Stimulated activated CD4-positive, alpha-beta T cell treated with anti-CD3 and anti-CD28 coated beads, Interleukin-15, amount 100 ng/mL, for 1 hour (primary cell): ENCODE data around the gene KAT7.
"Not testable (repeated sequence)": the region's sequence is repeated elsewhere in the genome, so short reads cannot be mapped to it uniquely, and the experiment has no call there.

Source experiments
- DNase-seq, 2 donors: peaks; one replicate each; pipeline ENCODE4 v3.0.0-alpha.2; 2020; ENCODE audit warnings: low read depth in 1 of 2, low spot score in 1 of 2

The KAT7 gene

DNA sequence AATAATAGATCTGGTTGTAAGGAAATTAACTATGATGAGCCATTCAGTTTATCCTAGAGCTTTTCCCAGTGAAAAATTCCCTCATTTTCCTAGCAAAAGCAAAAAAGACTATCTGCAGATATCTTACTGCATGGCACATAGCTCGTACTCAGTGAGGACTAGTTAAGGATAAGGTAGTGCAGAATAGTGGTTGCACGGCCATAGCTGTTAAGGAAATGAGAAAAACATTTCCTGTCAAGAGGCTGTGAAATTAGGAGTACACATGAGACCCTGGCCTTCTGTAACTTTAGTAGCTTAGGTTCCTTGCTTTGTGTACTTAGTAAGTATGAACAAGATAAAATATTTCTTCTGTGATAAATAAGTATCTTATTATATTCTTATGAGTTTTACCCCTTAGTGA lies 10.3 kb downstream of the KAT7 start:
- no peak for DNase-seq

DNA sequence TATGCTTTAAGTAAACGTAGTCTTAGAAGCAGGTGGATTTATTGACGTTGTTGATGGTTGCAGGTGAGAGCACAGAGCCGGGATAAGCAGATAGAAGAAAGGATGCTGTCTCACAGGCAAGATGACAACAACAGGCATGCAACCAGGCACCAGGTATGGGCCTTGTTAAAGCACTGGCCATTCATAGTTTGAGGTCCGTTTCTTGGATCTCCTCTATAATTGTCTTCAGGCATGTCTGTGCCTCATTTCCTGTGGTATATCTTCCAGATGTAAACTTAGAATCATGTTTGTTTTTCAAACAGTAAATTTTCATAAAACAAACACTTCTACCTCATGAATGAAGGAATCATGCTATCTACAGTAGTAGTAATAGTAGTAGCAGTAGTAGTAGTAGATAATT lies 20.6 kb downstream of the KAT7 start:
- no peak for DNase-seq

GRCh38 chr17:49814781-49815529 lies 26.5 kb downstream of the KAT7 start:
- DNase-seq: no peak

- DNase-seq: no peak
Measured at GRCh38 chr17:49815761-49816281, 27.3 kb downstream of the KAT7 start.

GRCh38 chr17:49817993-49818392 lies 29.5 kb downstream of the KAT7 start:
- peak in 1 of 2 donors; percentile 16 for DNase-seq

DNA sequence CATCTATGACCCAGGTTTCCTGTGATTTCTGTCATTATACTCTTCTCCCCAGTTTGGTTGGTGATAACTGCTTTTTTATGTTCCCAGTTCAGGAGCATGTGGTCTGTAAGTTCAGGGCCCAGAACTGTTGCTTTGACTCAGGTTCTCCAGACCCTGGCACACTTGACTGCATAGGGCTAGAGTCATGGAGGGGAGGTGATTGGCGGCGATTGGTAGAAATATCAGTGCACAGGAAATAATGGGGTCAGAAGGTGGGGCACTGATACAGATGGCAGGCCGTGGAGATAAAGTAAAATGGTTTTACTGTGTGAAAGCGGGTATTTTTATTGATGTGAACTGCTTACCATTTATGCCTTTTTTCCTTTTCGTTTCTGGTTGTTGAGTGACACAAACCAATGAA lies 30.7 kb downstream of the KAT7 start:
- no peak for DNase-seq

GRCh38 chr17:49819651-49820050 lies 31.2 kb downstream of the KAT7 start:
- DNase-seq: no peak

DNA sequence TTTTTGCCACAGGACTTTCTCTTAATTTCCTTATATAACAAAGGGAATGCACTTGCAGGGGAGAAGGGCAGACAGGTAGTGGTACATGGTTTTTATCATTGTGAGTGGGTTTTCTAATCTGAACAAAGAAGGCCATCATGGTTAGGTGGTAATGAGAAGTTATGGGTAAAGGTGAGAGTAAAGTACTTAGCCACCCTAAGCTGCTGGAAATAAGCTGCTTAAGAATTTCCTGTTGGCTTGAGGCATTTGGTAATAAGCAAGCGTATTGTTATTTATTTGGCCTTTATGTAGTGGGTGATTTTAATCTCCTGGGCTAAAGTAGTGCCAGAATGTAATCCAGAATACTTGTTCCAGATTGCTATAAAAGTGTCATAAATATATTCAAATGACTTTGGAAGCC lies 32.3 kb downstream of the KAT7 start:
- no peak for DNase-seq

GRCh38 chr17:49821466-49821865 lies 33.0 kb downstream of the KAT7 start:
- DNase-seq: no peak

DNA sequence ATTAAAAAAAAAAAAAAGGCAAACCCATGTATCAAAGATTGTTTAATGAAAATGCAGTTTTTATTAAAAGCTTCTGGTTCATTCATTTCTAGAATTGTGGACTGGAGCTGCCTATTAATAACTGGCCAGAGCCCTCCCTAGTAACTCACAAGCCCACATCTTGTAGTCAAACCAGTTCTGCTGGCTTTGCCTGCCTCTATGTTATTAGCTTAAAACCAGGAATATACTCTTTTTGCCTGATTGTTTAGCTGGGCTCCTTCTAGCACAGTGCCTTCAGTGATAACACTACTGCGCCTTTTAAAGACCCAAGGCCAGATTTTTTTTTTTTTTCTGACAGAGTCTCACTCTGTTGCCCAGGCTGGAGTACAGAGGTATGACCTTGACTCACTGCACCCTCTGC lies 33.4 kb downstream of the KAT7 start:
- DNase-seq: no peak

DNA sequence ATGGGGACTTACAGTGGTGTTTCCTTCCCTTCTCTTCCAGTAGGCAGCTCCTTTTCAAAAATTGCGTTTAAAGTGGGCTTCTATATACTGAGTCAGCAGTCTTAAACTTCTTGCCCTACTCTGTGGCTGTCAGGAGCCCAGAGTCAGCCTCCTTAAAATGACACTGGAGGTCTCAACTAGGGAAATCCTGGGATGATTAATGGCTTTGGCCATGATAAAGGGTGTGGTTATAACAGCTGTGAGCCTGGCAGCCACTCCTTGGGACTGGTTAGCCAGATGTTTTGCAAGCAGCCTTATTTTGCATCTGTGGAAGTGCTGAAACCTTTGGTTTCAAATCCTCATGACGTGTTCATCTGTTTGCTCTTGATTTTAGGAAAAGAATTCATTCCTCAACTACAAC lies 34.3 kb downstream of the KAT7 start:
- no peak for DNase-seq

GRCh38 chr17:49823614-49824013 lies 35.1 kb downstream of the KAT7 start:
- no peak for DNase-seq

GRCh38 chr17:49825645-49826044 lies 37.2 kb downstream of the KAT7 start:
- no peak for DNase-seq

GRCh38 chr17:49828325-49828724 lies 39.8 kb downstream of the KAT7 start:
- DNase-seq: not testable (repeated sequence)

- DNase-seq: no peak
Measured at GRCh38 chr17:49829026-49829425, 40.5 kb downstream of the KAT7 start.

- DNase-seq: no peak
Measured at GRCh38 chr17:49830605-49831004, 42.1 kb downstream of the KAT7 start.

- DNase-seq: no peak
Measured at GRCh38 chr17:49832840-49833599, 44.5 kb downstream of the KAT7 start.

DNA sequence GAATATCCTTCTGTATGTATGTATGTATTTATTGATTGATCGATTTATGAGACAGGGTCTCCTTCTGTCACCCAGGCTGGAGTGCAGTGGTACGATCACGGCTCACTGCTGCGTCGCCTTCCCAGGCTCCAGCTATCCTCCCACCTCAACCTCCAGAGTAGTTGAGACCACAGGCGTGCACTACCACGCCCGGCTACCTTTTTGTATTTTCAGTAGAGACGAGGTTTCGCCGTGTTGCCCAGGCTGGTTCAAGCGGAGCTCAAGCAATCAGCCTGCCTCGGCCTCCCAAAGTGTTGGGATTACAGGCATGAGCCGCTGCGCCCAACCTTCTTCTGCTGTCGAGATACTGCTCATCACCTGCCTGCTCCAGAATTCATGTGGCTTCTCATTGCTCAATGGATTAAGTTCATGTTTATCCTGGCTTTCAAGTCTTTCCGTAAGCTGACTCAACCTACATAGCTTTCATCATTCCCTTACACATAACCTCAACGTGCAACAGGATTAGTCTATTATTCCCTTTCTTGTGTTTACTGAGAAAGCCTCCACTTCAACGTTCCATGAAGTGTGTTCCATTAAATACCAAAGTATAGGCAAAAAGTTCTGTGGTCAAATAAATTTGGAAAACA lies 45.8 kb downstream of the KAT7 start:
- no peak for DNase-seq

DNA sequence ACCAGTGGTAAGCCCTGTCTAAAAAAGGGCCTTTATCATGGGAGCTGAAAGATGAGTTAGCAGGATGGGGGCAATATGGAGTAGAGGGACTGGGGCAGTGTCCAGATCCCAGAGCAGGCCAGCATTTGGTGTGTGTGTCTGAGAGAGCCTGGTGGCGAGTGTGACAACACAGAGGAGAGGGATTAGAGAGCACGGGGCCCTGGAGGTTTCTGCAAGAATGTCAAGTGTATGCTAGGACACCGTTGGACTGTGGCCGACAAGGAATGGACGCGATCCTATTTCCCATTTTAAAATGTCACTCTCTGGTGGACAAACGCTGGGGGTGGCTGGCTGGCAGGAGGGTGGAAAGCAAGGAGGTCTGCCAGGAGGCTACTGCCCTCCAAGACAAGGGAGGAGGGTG lies 47.0 kb downstream of the KAT7 start:
- no peak for DNase-seq

DNA sequence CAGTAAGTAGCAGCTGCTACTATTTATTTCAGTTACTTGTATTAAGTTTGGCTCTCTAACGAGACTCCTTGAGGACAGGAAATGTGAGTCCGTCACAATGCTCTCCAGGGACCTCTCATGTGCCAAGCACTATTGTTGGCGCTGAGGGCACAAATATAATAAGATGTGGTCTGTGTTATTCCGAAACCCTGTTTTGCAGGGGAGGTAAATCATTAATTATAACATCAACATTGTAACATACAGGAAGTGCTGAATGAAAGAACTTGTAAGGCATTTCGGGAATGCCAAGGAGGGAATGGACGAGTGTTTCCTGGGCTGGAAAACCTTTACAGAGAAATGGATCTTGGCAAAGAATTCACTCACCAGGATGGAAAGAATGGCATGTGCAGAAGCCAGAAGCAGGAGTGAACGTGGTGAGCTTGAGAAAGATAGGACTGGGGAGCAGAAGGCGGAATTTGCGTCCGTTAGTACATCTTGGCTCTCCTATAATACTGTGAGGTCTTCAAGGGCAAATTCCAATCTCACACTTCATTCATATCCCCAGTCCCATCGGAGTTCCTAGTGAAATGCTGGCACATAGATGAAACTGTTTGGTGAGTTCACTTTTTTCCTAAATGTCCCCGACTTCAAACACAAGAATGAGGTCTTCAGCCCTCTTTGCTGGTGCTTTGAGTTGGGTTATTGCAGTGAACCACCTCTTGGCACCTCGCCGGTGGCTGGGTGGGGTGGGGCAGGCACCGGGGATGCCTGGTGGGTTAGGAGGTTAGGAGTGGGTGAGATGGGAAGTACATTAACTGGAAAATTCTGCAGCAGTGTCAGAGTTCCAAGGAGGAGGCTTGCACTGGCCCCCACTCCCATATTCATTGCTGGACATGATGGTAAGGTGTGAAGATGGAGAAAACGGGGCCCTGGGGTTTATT lies 47.9 kb downstream of the KAT7 start:
- DNase-seq: no peak

GRCh38 chr17:49839455-49839854 lies 51.0 kb downstream of the KAT7 start:
- DNase-seq: no peak
